Bronchial epithelial cell (primary cell): ENCODE measurements around the gene ADAMTSL5. TPM values are rescaled to one million over a fixed set of nuclear protein-coding genes. Genes with fewer than 3 reads are reported as not detected.

ENCODE experiments used
- DNase-seq: peaks from one replicate; pipeline ENCODE4 v3.0.0-alpha.2; 2010; ENCODE audit warnings: low read depth
- FAIRE-seq: peaks from 2 replicates; lab custom pipeline; 2011; peaks lifted over from hg19 to GRCh38; lab: Jason Lieb, UNC
- H3K27me3 ChIP-seq: 2 replicates; pipeline ENCODE4 v1.5.1; 2011; ENCODE audit warnings: low read length; ENCODE audit not compliant: control insufficient read depth, insufficient read depth
- H3K36me3 ChIP-seq: 2 replicates; pipeline ENCODE4 v1.5.1; 2011; ENCODE audit warnings: low read length; ENCODE audit not compliant: control insufficient read depth, insufficient read depth
- H3K4me3 ChIP-seq: 2 replicates; pipeline ENCODE4 v1.5.1; 2011; ENCODE audit warnings: mild to moderate bottlenecking, low read depth, low read length, control low read depth
- CTCF ChIP-seq: IDR thresholded peaks from 2 replicates; pipeline ENCODE4 v1.5.1; 2011; ENCODE audit warnings: mild to moderate bottlenecking, moderate library complexity, low read length, control low read depth, inconsistent platforms; ENCODE audit not compliant: insufficient read depth, severe bottlenecking
- total RNA-seq: library from RNA; depleted of rRNA; stranded (reverse); fragments of >200 nt; gene quantifications from 2 replicates; pipeline ENCODE4 v1.2.1, GENCODE V29; 2014

The ADAMTSL5 gene
- total RNA-seq, 1 donor from 2014 or later: 1.8 TPM

- no peak overlapping the region for H3K4me3 ChIP-seq
- peak; percentile 70 for TF ChIP-seq CTCF
- H3K27me3 ChIP-seq: peaks cover 10% of the 10 kb centered on the region
- peaks cover 4% of the 10 kb centered on the region for H3K36me3 ChIP-seq
- DNase-seq (peak; percentile 42), FAIRE-seq (no peak)
Measured at GRCh38 chr19:1465191-1466016, 47.4 kb downstream of the ADAMTSL5 start.

GRCh38 chr19:1461862-1462261 is 51.0 kb downstream of the ADAMTSL5 start:
- TF ChIP-seq CTCF: no peak
- FAIRE-seq (no peak), DNase-seq (no peak)
- no peak overlapping the region for H3K4me3 ChIP-seq
- peaks cover 4% of the 10 kb centered on the region for H3K36me3 ChIP-seq
- peaks cover 7% of the 10 kb centered on the region for H3K27me3 ChIP-seq

DNA sequence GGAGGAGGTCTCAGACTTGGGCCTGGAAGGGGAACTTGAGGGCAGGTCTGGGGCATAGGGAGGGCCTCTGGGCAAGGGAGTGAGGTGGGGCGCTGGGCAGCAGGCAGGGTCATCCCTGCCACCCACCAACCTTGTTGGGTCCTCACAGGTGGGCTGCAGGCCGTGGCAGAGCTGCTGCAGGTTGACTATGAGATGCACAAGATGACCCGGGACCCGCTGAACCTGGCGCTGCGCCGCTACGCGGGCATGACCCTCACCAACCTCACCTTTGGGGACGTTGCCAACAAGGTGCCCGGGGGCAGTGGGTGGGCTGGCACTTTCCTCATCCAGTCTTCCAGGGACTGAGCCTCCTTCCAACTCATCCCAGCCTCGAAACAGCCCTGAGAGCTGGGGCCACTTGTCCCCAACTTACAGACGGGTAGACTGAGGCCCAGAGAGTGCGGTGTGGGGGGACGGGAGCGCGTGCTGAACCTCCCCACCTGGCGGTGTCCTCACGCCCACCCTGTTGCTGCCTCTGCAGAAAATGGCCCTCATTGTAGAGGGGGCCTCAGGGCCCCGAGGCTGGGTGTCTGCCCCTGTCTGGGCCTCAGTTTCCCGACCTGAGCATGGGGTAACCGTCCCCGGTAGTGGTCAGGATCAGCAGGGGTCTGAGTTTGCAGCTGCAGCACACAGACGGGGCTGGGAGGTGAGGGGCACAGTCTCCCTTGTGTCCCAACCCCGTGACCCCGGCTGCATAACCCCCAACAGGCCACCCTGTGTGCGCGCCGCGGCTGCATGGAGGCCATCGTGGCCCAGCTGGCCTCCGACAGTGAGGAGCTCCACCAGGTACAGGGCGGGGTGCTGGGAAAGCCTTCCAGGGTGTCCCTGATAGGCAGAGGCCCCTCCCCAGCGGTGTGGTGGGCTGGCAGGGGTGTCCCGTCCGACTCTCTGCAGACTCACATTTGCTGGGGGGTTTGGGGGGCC is 52.5 kb downstream of the ADAMTSL5 start:
- Histone ChIP-seq H3K36me3 (peaks cover 4% of the 10 kb centered on the region), H3K4me3 (no peak overlapping the region), H3K27me3 (peaks cover 1% of the 10 kb centered on the region)
- TF ChIP-seq CTCF: no peak
- FAIRE-seq: no peak
- no peak for DNase-seq

DNA sequence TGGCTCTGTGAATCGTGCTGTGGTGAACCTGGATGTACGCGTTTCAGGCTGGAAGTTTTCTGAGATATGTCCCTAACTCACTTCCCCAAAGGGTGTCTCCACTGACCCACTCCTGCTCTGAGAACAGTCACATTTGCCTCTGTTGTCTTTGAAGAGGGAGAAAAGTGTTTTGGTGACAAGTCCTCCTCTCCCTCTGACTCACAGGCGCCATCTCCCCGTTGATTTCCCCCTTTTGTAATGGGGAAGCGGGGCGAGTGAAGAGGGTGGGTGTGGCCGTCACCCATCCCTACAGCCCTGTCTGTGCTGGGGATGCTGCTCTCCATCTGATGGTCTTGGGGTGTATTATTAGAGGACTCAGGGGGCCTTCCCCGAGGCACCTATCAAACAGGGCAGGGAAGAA is 53.3 kb downstream of the ADAMTSL5 start:
- Histone ChIP-seq H3K36me3 (peaks cover 4% of the 10 kb centered on the region), H3K27me3 (peaks cover 1% of the 10 kb centered on the region), H3K4me3 (no peak overlapping the region)
- FAIRE-seq (no peak), DNase-seq (no peak)
- TF ChIP-seq CTCF: no peak

- no peak overlapping the region for H3K4me3 ChIP-seq
- H3K36me3 ChIP-seq: peaks cover 4% of the 10 kb centered on the region
- peaks cover 7% of the 10 kb centered on the region for H3K27me3 ChIP-seq
- TF ChIP-seq CTCF: no peak
- DNase-seq (no peak), FAIRE-seq (no peak)
Measured at GRCh38 chr19:1457892-1458291, 54.9 kb downstream of the ADAMTSL5 start.
